ENCODE measurements around the gene LHX6. TPM values are rescaled to one million over a fixed set of nuclear protein-coding genes. Genes with fewer than 3 reads are reported as not detected.

Gene LHX6
- total and polyA plus RNA-seq, 2 donors (not counting 1 experiment from before 2014, with no cell fraction given): 0.09 TPM; not detected in 1

DNA sequence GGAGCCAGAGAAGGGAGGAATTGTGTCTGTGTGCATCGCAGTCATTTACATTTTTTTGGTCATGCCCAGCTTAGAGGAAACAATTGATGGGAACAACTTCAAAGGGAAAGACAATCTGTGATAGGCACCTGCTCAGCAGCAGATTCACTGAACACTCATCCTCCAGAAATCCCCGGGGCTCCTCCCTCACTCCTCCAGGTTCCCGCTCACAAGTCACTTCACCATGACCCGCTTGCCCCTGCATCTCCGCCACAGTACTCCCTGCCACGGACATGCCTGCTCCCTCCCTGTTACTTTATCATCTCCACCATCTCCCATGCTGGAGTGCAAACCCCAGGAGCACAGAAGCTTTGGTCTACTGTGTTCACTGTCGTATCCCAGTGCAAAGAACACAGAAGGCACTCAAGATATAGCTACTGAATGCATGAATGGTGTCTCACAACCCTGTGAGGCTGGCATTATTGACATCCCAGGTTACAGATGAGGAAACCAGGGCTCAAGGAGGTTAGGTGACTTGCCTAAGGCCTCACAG is 16.2 kb downstream of the LHX6 start:
- TF ChIP-seq EZH2 (IDR thresholded peaks at IDR 0.05; ENCODE audit: low read length, missing control alignments): no peak
- TF ChIP-seq, protein P1, sequence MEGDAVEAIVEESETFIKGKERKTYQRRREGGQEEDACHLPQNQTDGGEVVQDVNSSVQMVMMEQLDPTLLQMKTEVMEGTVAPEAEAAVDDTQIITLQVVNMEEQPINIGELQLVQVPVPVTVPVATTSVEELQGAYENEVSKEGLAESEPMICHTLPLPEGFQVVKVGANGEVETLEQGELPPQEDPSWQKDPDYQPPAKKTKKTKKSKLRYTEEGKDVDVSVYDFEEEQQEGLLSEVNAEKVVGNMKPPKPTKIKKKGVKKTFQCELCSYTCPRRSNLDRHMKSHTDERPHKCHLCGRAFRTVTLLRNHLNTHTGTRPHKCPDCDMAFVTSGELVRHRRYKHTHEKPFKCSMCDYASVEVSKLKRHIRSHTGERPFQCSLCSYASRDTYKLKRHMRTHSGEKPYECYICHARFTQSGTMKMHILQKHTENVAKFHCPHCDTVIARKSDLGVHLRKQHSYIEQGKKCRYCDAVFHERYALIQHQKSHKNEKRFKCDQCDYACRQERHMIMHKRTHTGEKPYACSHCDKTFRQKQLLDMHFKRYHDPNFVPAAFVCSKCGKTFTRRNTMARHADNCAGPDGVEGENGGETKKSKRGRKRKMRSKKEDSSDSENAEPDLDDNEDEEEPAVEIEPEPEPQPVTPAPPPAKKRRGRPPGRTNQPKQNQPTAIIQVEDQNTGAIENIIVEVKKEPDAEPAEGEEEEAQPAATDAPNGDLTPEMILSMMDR (conservative IDR thresholded peaks at IDR 0.05 in 1 of 2, IDR thresholded peaks at IDR 0.05 in 1 of 2; ENCODE audit: low read depth in 1 of 2, low read length in 2 of 2): no peak
- no peak overlapping the region for H2AFZ ChIP-seq (ENCODE audit: low read length)
- no peak overlapping the region for H3K4me3 ChIP-seq (replicated peaks in 1 of 4; ENCODE audit: control extremely low read depth in 1 of 4, insufficient read depth in 1 of 4, low read depth in 3 of 4, low read length in 4 of 4)
- no peaks in the 10 kb centered on the region for H3K9me3 ChIP-seq (ENCODE audit: control insufficient read depth, insufficient read depth, low read depth, low read length)
- H3K9ac ChIP-seq (ENCODE audit: insufficient read depth, low read length): no peak overlapping the region
- no peak overlapping the region for H3K27ac ChIP-seq (ENCODE audit: insufficient read depth, low read length)
- no peak overlapping the region for H3K4me2 ChIP-seq (ENCODE audit: extremely low read depth, insufficient read depth, low read length)
- H4K20me1 ChIP-seq (ENCODE audit: control insufficient read depth, extremely low read depth, insufficient read depth, low read length): no peaks in the 10 kb centered on the region
- H3K36me3 ChIP-seq (ENCODE audit: control insufficient read depth, insufficient read depth, low read length): no peaks in the 10 kb centered on the region
- H3K27me3 ChIP-seq (ENCODE audit: control insufficient read depth, insufficient read depth, low read length): peaks cover 51% of the 10 kb centered on the region
- no peak for DNase-seq (ENCODE audit: low read depth in 2 of 2)
- peaks cover 2% of the 10 kb centered on the region for H3K4me1 ChIP-seq (ENCODE audit: control insufficient read depth, extremely low read depth, insufficient read depth, low read length)
- H3K79me2 ChIP-seq (ENCODE audit: control insufficient read depth, insufficient read depth, low read length): no peaks in the 10 kb centered on the region

DNA sequence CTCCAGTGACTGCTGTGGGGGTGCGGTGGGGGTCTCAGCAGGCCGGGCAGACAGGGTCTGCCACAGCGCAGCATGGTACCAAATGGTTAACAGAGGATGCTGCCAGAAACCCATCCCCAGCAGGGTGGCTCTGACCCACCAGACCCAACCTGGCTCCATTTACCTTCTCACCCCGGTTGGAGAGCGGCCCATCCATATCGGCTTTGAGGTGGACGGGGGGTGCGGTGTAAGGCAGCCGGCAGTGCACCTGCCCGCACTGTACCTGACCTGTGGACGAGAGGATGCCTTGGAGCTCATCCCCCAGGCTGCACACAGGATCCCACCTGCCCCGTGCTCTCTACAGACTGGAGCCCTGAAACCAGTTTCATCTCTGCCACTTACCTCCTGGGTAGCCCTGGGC is 19.3 kb downstream of the LHX6 start:
- H3K9me3 ChIP-seq (ENCODE audit: control insufficient read depth, insufficient read depth, low read depth, low read length): no peaks in the 10 kb centered on the region
- H3K4me2 ChIP-seq (ENCODE audit: extremely low read depth, insufficient read depth, low read length): no peak overlapping the region
- H3K27ac ChIP-seq (ENCODE audit: insufficient read depth, low read length): no peak overlapping the region
- no peak overlapping the region for H3K9ac ChIP-seq (ENCODE audit: insufficient read depth, low read length)
- TF ChIP-seq EZH2 (IDR thresholded peaks at IDR 0.05; ENCODE audit: low read length, missing control alignments): no peak
- TF ChIP-seq, protein P1 (conservative IDR thresholded peaks at IDR 0.05 in 1 of 2, IDR thresholded peaks at IDR 0.05 in 1 of 2; ENCODE audit: low read depth in 1 of 2, low read length in 2 of 2): no peak
- H3K4me3 ChIP-seq (replicated peaks in 1 of 4; ENCODE audit: control extremely low read depth in 1 of 4, insufficient read depth in 1 of 4, low read depth in 3 of 4, low read length in 4 of 4): no peak overlapping the region
- H3K79me2 ChIP-seq (ENCODE audit: control insufficient read depth, insufficient read depth, low read length): no peaks in the 10 kb centered on the region
- no peaks in the 10 kb centered on the region for H3K36me3 ChIP-seq (ENCODE audit: control insufficient read depth, insufficient read depth, low read length)
- H3K4me1 ChIP-seq (ENCODE audit: control insufficient read depth, extremely low read depth, insufficient read depth, low read length): peaks cover 13% of the 10 kb centered on the region
- peaks cover 30% of the 10 kb centered on the region for H3K27me3 ChIP-seq (ENCODE audit: control insufficient read depth, insufficient read depth, low read length)
- no peaks in the 10 kb centered on the region for H4K20me1 ChIP-seq (ENCODE audit: control insufficient read depth, extremely low read depth, insufficient read depth, low read length)
- no peak for DNase-seq (ENCODE audit: low read depth in 2 of 2)
- no peak overlapping the region for H2AFZ ChIP-seq (ENCODE audit: low read length)

DNA sequence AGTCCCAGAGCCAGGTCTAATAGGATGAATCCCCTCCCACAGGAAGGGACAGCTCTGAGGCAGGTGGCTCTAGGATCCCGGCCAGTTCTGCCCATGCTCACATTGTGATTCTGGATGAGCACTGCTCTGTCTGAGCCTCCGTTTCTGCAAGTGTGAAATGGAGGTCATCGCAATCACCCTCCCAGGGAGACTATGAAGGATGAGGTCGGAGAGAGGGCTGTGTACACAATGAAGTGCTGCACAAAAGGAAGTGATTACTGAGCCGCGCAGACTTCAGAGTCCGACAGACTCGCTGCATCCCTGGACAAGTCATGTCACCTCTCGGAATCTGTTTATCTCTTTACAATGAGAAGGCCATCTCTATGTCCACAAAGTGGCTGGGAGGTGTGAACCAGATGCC is 21.7 kb downstream of the LHX6 start:
- TF ChIP-seq, protein P1 (conservative IDR thresholded peaks at IDR 0.05 in 1 of 2, IDR thresholded peaks at IDR 0.05 in 1 of 2; ENCODE audit: low read depth in 1 of 2, low read length in 2 of 2): no peak
- TF ChIP-seq EZH2 (IDR thresholded peaks at IDR 0.05; ENCODE audit: low read length, missing control alignments): no peak
- H3K4me1 ChIP-seq (ENCODE audit: control insufficient read depth, extremely low read depth, insufficient read depth, low read length): peaks cover 12% of the 10 kb centered on the region

More for the DNA sequence above, 21.7 kb downstream of the LHX6 start:
- Histone ChIP-seq H3K9me3 (ENCODE audit: control insufficient read depth, insufficient read depth, low read depth, low read length) (no peaks in the 10 kb centered on the region), H3K4me3 (replicated peaks in 1 of 4; ENCODE audit: control extremely low read depth in 1 of 4, insufficient read depth in 1 of 4, low read depth in 3 of 4, low read length in 4 of 4) (no peak overlapping the region), H3K79me2 (ENCODE audit: control insufficient read depth, insufficient read depth, low read length) (no peaks in the 10 kb centered on the region), H2AFZ (ENCODE audit: low read length) (no peak overlapping the region), H3K36me3 (ENCODE audit: control insufficient read depth, insufficient read depth, low read length) (no peaks in the 10 kb centered on the region), H3K9ac (ENCODE audit: insufficient read depth, low read length) (no peak overlapping the region), H3K27me3 (ENCODE audit: control insufficient read depth, insufficient read depth, low read length) (peaks cover 11% of the 10 kb centered on the region), H3K27ac (ENCODE audit: insufficient read depth, low read length) (no peak overlapping the region), H3K4me2 (ENCODE audit: extremely low read depth, insufficient read depth, low read length) (no peak overlapping the region), H4K20me1 (ENCODE audit: control insufficient read depth, extremely low read depth, insufficient read depth, low read length) (no peaks in the 10 kb centered on the region)
- no peak for DNase-seq (ENCODE audit: low read depth in 2 of 2)

Measured in fibroblast of lung (primary cell).